GM18511 (cell line): Measurements from ENCODE around the gene ANKRD31.

Source experiments
- ATAC-seq: cut with Tn5 transposase; IDR thresholded peaks from one replicate; pipeline ENCODE4 v1.9.1; 2021; ENCODE audit warnings: mild to moderate bottlenecking, moderate library complexity; ENCODE audit not compliant: unreplicated experiment

The ANKRD31 gene

GRCh38 chr5:75043633-75044264, 192.9 kb downstream of the ANKRD31 start:
- ATAC-seq = no peak

- ATAC-seq = no peak
Measured at GRCh38 chr5:75042522-75042921, 194.2 kb downstream of the ANKRD31 start.

- ATAC-seq = no peak
Measured at GRCh38 chr5:75040973-75041372, 195.7 kb downstream of the ANKRD31 start.

GRCh38 chr5:75037106-75037505, 199.6 kb downstream of the ANKRD31 start:
- ATAC-seq = no peak

GRCh38 chr5:75034137-75034739, 202.4 kb downstream of the ANKRD31 start:
- ATAC-seq = no peak

- ATAC-seq = no peak
Measured at GRCh38 chr5:75031366-75031765, 205.3 kb downstream of the ANKRD31 start.

- ATAC-seq = no peak
Measured at GRCh38 chr5:75028090-75028489, 208.6 kb downstream of the ANKRD31 start.

- ATAC-seq = no peak
Measured at GRCh38 chr5:75023368-75024159, 213.1 kb downstream of the ANKRD31 start.

- ATAC-seq = no peak
Measured at GRCh38 chr5:75021800-75022199, 214.9 kb downstream of the ANKRD31 start.

GRCh38 chr5:75021219-75021618, 215.5 kb downstream of the ANKRD31 start:
- no peak for ATAC-seq

- no peak for ATAC-seq
Measured at GRCh38 chr5:75020016-75020656, 216.5 kb downstream of the ANKRD31 start.

- ATAC-seq = no peak
Measured at GRCh38 chr5:75018805-75019587, 217.7 kb downstream of the ANKRD31 start.
